HCT116 (cell line): Measurements from ENCODE around the gene CD7. TPM values are rescaled to one million over a fixed set of nuclear protein-coding genes. Genes with fewer than 3 reads are reported as not detected.

ENCODE experiments used
- ATAC-seq: fragments of 200-7000 bp; cut with Tn5 transposase; 2 replicates; pipeline ENCODE4 v1.9.1; 2020; ENCODE audit warnings: mild to moderate bottlenecking, moderate library complexity
- BruUV-seq: library from RNA; stranded (reverse); fragments of 400-500 nt; replicated peaks from 2 replicates; lab custom pipeline; 2021; lab: Mats Ljungman, UMichigan
- CTCF ChIA-PET: fragments of 300-600 bp; sonication (Branson Sonifier 250); formaldehyde crosslinking; loops from one replicate; lab custom pipeline; 2021; ENCODE audit warnings: antibody characterized with exemption; lab: Charles Lee
- POLR2A ChIA-PET: fragments of 300-600, 350-600 bp; sonication (Branson Sonifier 250); formaldehyde crosslinking; loops from one replicate; lab custom pipeline; 2021; ENCODE audit warnings: antibody characterized with exemption; lab: Charles Lee
- RAD21 ChIA-PET, 2 experiments: fragments of 300-600 bp; sonication (Branson Sonifier 250); formaldehyde crosslinking; loops; one replicate each; lab custom pipeline; 2023; ENCODE audit warnings: low total read pairs in 2 of 2; ENCODE audit not compliant: uncharacterized antibody in 2 of 2, unreplicated experiment in 2 of 2, low non-redundant PET in 1 of 2; lab: Charles Lee
- DNase-seq: peaks from one replicate; pipeline ENCODE4 v3.0.0-alpha.2; 2010; ENCODE audit warnings: low read depth, low spot score
- H2AFZ ChIP-seq: fragments of 200-600 bp; shearing (Covaris generic), sonication (generic); 2 replicates; pipeline ENCODE4 v1.6.1; 2017; ENCODE audit warnings: low read depth, mixed run types, mixed read lengths, antibody characterized with exemption, low read length; ENCODE audit not compliant: poor library complexity, severe bottlenecking
- H3K27ac ChIP-seq: 2 replicates; pipeline ENCODE4 v1.5.1; 2012; ENCODE audit warnings: low read depth, low read length
- H3K27me3 ChIP-seq: fragments of 200-600 bp; sonication (generic); 2 replicates; pipeline ENCODE4 v1.6.1; 2016; ENCODE audit warnings: mixed run types, low read length, mixed read lengths; ENCODE audit not compliant: insufficient read depth
- H3K36me3 ChIP-seq, 2 experiments: fragments of 200-500 bp in 1 of 2; fragments of 200-600 bp in 1 of 2; sonication (Bioruptor generic) in 1 of 2; sonication (generic) in 1 of 2; 2 replicates each; pipeline versions ENCODE4 v1.5.1 to v1.6.1; 2014 to 2016; ENCODE audit warnings: low read length in 2 of 2, inconsistent platforms in 1 of 2, mixed read lengths in 1 of 2, mixed run types in 1 of 2; ENCODE audit not compliant: insufficient read depth in 2 of 2, control insufficient read depth in 1 of 2
- H3K4me1 ChIP-seq, 2 experiments: fragments of 200-600 bp in 1 of 2; sonication (generic) in 1 of 2; 2 replicates each; pipeline versions ENCODE4 v1.5.1 to v1.6.1; 2012 to 2017; ENCODE audit warnings: low read length in 2 of 2, inconsistent platforms in 1 of 2, mild to moderate bottlenecking in 1 of 2, mixed read lengths in 1 of 2, mixed run types in 1 of 2, moderate library complexity in 1 of 2; ENCODE audit not compliant: insufficient read depth in 2 of 2, control insufficient read depth in 1 of 2
- H3K4me2 ChIP-seq: fragments of 200-600 bp; sonication (generic); 2 replicates; pipeline ENCODE4 v1.6.1; 2017; ENCODE audit warnings: mixed run types, low read length, mixed read lengths
- H3K4me3 ChIP-seq, 2 experiments: fragments of 200-600 bp in 1 of 2; sonication (generic) in 1 of 2; replicated peaks in 1 of 2; 2 replicates each; pipeline ENCODE4 v1.5.1; 2011 to 2016; ENCODE audit warnings: low read length in 2 of 2, control low read depth in 1 of 2, low read depth in 1 of 2, mild to moderate bottlenecking in 1 of 2, mixed read lengths in 1 of 2, mixed run types in 1 of 2
- H3K79me2 ChIP-seq: fragments of 200-600 bp; sonication (generic); 2 replicates; pipeline ENCODE4 v1.6.1; 2017; ENCODE audit warnings: mild to moderate bottlenecking, mixed run types, low read length, moderate library complexity, mixed read lengths; ENCODE audit not compliant: insufficient read depth
- H3K9ac ChIP-seq: fragments of 200-600 bp; sonication (generic); 2 replicates; pipeline ENCODE4 v1.6.1; 2016; ENCODE audit warnings: low read length, mixed read lengths
- H3K9me2 ChIP-seq: fragments of 200-600 bp; sonication (generic), shearing (Covaris generic); 2 replicates; pipeline ENCODE4 v1.6.1; 2017; ENCODE audit warnings: mixed run types, mild to moderate bottlenecking, moderate library complexity; ENCODE audit not compliant: insufficient read depth
- H3K9me3 ChIP-seq, 2 experiments: fragments of 200-500 bp in 1 of 2; fragments of 200-600 bp in 1 of 2; sonication (Bioruptor generic) in 1 of 2; sonication (generic) in 1 of 2; 2 replicates each; pipeline ENCODE4 v1.6.1; 2014 to 2017; ENCODE audit warnings: low read length in 2 of 2, mixed read lengths in 2 of 2, inconsistent platforms in 1 of 2, low read depth in 1 of 2, mild to moderate bottlenecking in 1 of 2, mixed run types in 1 of 2, moderate library complexity in 1 of 2; ENCODE audit not compliant: control insufficient read depth in 1 of 2, insufficient read depth in 1 of 2
- H4K20me1 ChIP-seq: fragments of 200-600 bp; sonication (generic), shearing (Covaris generic); 2 replicates; pipeline ENCODE4 v1.6.1; 2017; ENCODE audit warnings: mixed run types, mild to moderate bottlenecking, moderate library complexity; ENCODE audit not compliant: insufficient read depth
- YY1 ChIP-seq: IDR thresholded peaks from 2 replicates; pipeline ENCODE4 v1.6.1; 2011; ENCODE audit warnings: low read length, low read depth, moderate library complexity, mild to moderate bottlenecking; ENCODE audit not compliant: insufficient replicate concordance; ENCODE audit errors: extremely low read depth
- ZBTB33 ChIP-seq: IDR thresholded peaks from 2 replicates; pipeline ENCODE4 v1.6.1; 2011; ENCODE audit warnings: mild to moderate bottlenecking, low read length, moderate library complexity; ENCODE audit not compliant: insufficient replicate concordance; ENCODE audit errors: extremely low read depth
- intact Hi-C: fragments of 100-400 bp; cut with micrococcal nuclease; formaldehyde crosslinking; loops from 2 replicates; pipeline ENCODE4 v1.10.0; 2022
- total RNA-seq: library from RNA; stranded (reverse); gene quantifications from one replicate; pipeline ENCODE4 v1.2.1, GENCODE V29; 2021; ENCODE audit not compliant: unreplicated experiment

The CD7 gene
- total RNA-seq, 1 experiment from 2014 or later: 0.61 TPM

GRCh38 chr17:82282239-82283207 is 34.9 kb downstream of the CD7 start:
- CTCF ChIA-PET: interaction anchor here (0.6 to 1.3 kb wide), 2 partner anchors 16 to 36 kb away, joined by 3 read pairs; no protein-coding TSS in a partner anchor
- ATAC-seq (no peak), DNase-seq (no peak)
- TF ChIP-seq ZBTB33 (no peak), YY1 (no peak)
- Histone ChIP-seq H3K4me1 (peaks cover 39 to 46% of the 10 kb centered on the region in 2 experiments), H3K36me3 (no peaks in the 10 kb centered on the region), H2AFZ (peak overlapping the region; percentile 72), H3K27ac (peak overlapping the region; percentile 59), H3K9me2 (no peaks in the 10 kb centered on the region), H3K4me3 (peak overlapping the region in 1 of 2 experiments; percentile 14; a peak in 1 of 4 replicates), H3K79me2 (no peaks in the 10 kb centered on the region), H3K4me2 (peak overlapping the region; percentile 69), H3K9ac (peak overlapping the region; percentile 45), H3K9me3 (no peaks in the 10 kb centered on the region), H4K20me1 (no peaks in the 10 kb centered on the region), H3K27me3 (no peaks in the 10 kb centered on the region)
- BruUV-seq: TSS peak; percentile 88
- POLR2A ChIA-PET: interaction anchor here (0.8 to 4.8 kb wide), 7 partner anchors 9 to 77 kb away, joined by 3 to 35 read pairs (median 4); partner anchors contain the start of gene CSNK1D
- RAD21 ChIA-PET: interaction anchor here in 1 of 2 experiments (0.6 kb wide), 1 partner anchor 9 kb away, joined by 7 read pairs; the partner anchor contains the start of gene CSNK1D
- intact Hi-C loops: no loop called here
